Peyer's patch (tissue), 4 donors: ENCODE measurements around the gene TAF11. TPM values are rescaled to one million over a fixed set of nuclear protein-coding genes. Genes with fewer than 3 reads are reported as not detected.

Experiments
- DNase-seq, 3 donors: peaks; one replicate each; pipeline ENCODE4 v3.0.0-alpha.2; 2017 to 2019
- H3K27ac ChIP-seq, 4 donors: fragments of 200-600 bp; sonication (generic); one replicate each; pipeline ENCODE4 v1.5.1; 2016 to 2019
- H3K27me3 ChIP-seq, 2 donors: fragments of 200-600 bp; sonication (generic); one replicate each; pipeline ENCODE4 v1.5.1; 2019
- H3K36me3 ChIP-seq, 3 donors: fragments of 200-600 bp; sonication (generic); one replicate each; pipeline ENCODE4 v1.5.1; 2016 to 2019
- H3K4me1 ChIP-seq, 4 donors: fragments of 200-600 bp; sonication (generic); one replicate each; pipeline ENCODE4 v1.5.1; 2016 to 2019
- H3K4me3 ChIP-seq, 4 donors: fragments of 200-600 bp; sonication (generic); 1 replicate in 3 of 4; 2 replicates in 1 of 4; pipeline ENCODE4 v1.5.1; 2016 to 2019; ENCODE audit warnings: mild to moderate bottlenecking in 1 of 4
- H3K9me3 ChIP-seq, 4 donors: fragments of 200-600 bp; sonication (generic); one replicate each; pipeline ENCODE4 v1.5.1; 2016 to 2019; ENCODE audit warnings: mild to moderate bottlenecking in 1 of 4
- CTCF ChIP-seq, 6 experiments: fragments of 450-650 bp in 4 of 6; fragments of 200-600 bp in 2 of 6; sonication (generic) in 1 of 6; IDR thresholded peaks; one replicate each; pipeline ENCODE4 v1.5.1; 2017 to 2019; ENCODE audit warnings: antibody characterized with exemption in 6 of 6, mild to moderate bottlenecking in 3 of 6, moderate library complexity in 1 of 6
- POLR2A ChIP-seq, 2 donors: fragments of 450-650 bp; IDR thresholded peaks; one replicate each; pipeline ENCODE4 v1.5.1; 2017; ENCODE audit warnings: antibody characterized with exemption in 2 of 2, mild to moderate bottlenecking in 2 of 2, moderate library complexity in 2 of 2
- total RNA-seq, 4 donors: library from RNA; depleted of rRNA; stranded (reverse); fragments of >200 nt; gene quantifications; one replicate each; pipeline ENCODE4 v1.1.0, GENCODE V29; 2016

The TAF11 gene
- total RNA-seq, 4 donors from 2014 or later = 22.1 to 30.5 (median 25.4) TPM

- H3K9me3 ChIP-seq = no peaks in the 10 kb centered on the region
- no peaks in the 10 kb centered on the region for H3K27me3 ChIP-seq
- H3K4me3 ChIP-seq = no peak overlapping the region
- TF ChIP-seq POLR2A (IDR thresholded peaks at IDR 0.05) = no peak
- TF ChIP-seq CTCF (IDR thresholded peaks at IDR 0.05) = no peak
- H3K4me1 ChIP-seq = no peaks in the 10 kb centered on the region
- no peaks in the 10 kb centered on the region for H3K36me3 ChIP-seq
- no peak overlapping the region for H3K27ac ChIP-seq
- DNase-seq = no peak
These were observed 40.4 kb upstream of the TAF11 start for GRCh38 chr6:34928220-34928619.

GRCh38 chr6:34926655-34927054 lies 38.8 kb upstream of the TAF11 start:
- no peak for DNase-seq
- H3K27me3 ChIP-seq = no peaks in the 10 kb centered on the region
- no peaks in the 10 kb centered on the region for H3K4me1 ChIP-seq
- TF ChIP-seq CTCF (IDR thresholded peaks at IDR 0.05) = no peak
- no peak for TF ChIP-seq POLR2A (IDR thresholded peaks at IDR 0.05)
- no peaks in the 10 kb centered on the region for H3K9me3 ChIP-seq
- H3K27ac ChIP-seq = no peak overlapping the region
- H3K4me3 ChIP-seq = no peak overlapping the region
- no peaks in the 10 kb centered on the region for H3K36me3 ChIP-seq

- Histone ChIP-seq H3K4me1 (no peaks in the 10 kb centered on the region), H3K9me3 (no peaks in the 10 kb centered on the region), H3K27me3 (no peaks in the 10 kb centered on the region), H3K27ac (no peak overlapping the region), H3K36me3 (no peaks in the 10 kb centered on the region), H3K4me3 (no peak overlapping the region)
- TF ChIP-seq CTCF (IDR thresholded peaks at IDR 0.05) (no peak), POLR2A (IDR thresholded peaks at IDR 0.05) (no peak)
- no peak for DNase-seq
These were observed 37.2 kb upstream of the TAF11 start for GRCh38 chr6:34924831-34925625.

GRCh38 chr6:34922177-34922663 lies 34.4 kb upstream of the TAF11 start:
- Histone ChIP-seq H3K4me1 (no peaks in the 10 kb centered on the region), H3K9me3 (no peaks in the 10 kb centered on the region), H3K4me3 (no peak overlapping the region), H3K36me3 (no peaks in the 10 kb centered on the region), H3K27ac (no peak overlapping the region), H3K27me3 (no peaks in the 10 kb centered on the region)
- DNase-seq = no peak
- TF ChIP-seq POLR2A (IDR thresholded peaks at IDR 0.05) (no peak), CTCF (IDR thresholded peaks at IDR 0.05) (no peak)

GRCh38 chr6:34920097-34920496 lies 32.3 kb upstream of the TAF11 start:
- no peak for TF ChIP-seq POLR2A (IDR thresholded peaks at IDR 0.05)
- no peak for TF ChIP-seq CTCF (IDR thresholded peaks at IDR 0.05)
- DNase-seq = no peak
- no peaks in the 10 kb centered on the region for H3K27me3 ChIP-seq
- no peak overlapping the region for H3K27ac ChIP-seq
- H3K9me3 ChIP-seq = no peaks in the 10 kb centered on the region
- no peaks in the 10 kb centered on the region for H3K36me3 ChIP-seq
- H3K4me3 ChIP-seq = no peak overlapping the region
- no peaks in the 10 kb centered on the region for H3K4me1 ChIP-seq
